GM18858 (cell line): ENCODE data around the gene CMTR1.
"Not testable (repeated sequence)": the region's sequence is repeated elsewhere in the genome, so short reads cannot be mapped to it uniquely, and the experiment has no call there.

Experiments used
- ATAC-seq: cut with Tn5 transposase; IDR thresholded peaks from one replicate; pipeline ENCODE4 v1.9.1; 2021; ENCODE audit not compliant: unreplicated experiment

The CMTR1 gene

DNA sequence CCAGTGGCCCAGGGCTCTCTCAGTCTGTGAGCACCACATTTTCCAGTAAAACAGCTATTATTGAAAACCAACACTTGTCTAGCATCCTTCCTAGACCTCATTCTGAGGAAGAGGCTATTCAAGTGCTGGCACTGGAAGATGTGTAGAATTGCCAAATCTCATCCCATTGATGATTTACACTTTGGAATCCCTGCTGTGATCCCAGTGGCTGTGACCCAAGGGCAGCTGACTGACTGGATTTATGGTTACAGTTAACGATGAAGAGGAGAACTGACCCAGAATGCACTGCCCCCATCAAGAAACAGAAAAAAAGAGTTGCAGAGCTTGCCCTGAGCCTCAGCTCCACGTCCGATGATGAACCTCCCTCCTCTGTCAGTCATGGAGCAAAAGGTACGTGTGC, 2.4 kb downstream of the CMTR1 start:
- ATAC-seq = no peak

DNA sequence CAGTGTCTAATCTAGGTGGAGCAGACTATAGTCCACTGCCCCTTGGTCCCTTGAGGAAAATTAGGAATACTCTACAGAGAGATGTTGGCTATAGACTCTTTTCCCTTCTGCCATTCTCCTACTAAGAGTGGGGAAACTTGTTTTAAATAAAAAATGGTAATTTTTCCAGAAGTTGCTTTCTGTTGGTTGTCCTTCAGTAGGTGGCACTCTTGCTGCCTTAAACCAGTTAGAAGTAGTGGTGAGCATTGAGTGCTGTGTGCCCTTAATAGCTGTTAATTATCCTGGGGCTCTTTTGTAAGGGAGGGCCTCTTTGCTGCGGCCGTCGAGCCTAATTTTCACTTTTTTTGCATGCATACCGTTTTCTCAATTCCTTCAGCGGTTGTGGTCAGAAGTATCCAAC, 2.8 kb downstream of the CMTR1 start:
- ATAC-seq = no peak

DNA sequence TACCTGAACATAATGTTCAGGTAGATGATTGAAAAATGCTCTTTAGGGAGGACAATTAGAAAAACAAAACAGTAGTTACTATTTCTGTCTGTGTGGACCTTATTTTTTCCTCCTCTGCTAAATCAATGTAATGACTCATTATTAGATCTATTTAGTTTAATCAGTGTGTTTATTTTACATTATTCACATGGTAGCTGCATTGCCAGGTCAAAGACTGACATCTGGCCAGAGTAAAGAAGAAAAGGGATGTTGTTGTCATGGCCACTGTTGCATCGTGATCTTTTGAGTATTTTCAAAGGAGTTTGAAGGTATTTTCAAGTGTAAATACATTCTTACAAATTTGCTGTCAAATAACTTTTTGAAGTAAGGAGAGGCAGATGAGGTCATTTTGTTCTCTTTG, 5.9 kb downstream of the CMTR1 start:
- no peak for ATAC-seq

DNA sequence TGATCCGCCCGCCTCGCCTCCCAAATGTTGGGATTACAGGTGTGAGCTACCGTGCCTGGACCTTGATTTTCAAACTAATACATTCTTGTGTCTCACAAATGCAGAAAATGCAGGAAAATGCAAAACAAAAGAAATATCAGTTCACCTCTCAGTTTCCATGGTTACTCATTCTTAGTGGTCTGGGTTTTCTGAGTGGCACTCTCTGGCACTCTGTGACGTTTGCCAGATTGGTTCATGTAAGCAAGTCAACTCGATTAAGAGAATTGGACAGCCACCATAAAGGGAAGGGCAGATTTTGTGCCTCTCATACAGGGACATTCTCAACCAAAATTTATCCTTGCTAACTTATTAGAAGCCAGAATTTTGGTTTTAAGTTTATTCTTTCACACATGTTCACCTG, 8.6 kb downstream of the CMTR1 start:
- no peak for ATAC-seq

DNA sequence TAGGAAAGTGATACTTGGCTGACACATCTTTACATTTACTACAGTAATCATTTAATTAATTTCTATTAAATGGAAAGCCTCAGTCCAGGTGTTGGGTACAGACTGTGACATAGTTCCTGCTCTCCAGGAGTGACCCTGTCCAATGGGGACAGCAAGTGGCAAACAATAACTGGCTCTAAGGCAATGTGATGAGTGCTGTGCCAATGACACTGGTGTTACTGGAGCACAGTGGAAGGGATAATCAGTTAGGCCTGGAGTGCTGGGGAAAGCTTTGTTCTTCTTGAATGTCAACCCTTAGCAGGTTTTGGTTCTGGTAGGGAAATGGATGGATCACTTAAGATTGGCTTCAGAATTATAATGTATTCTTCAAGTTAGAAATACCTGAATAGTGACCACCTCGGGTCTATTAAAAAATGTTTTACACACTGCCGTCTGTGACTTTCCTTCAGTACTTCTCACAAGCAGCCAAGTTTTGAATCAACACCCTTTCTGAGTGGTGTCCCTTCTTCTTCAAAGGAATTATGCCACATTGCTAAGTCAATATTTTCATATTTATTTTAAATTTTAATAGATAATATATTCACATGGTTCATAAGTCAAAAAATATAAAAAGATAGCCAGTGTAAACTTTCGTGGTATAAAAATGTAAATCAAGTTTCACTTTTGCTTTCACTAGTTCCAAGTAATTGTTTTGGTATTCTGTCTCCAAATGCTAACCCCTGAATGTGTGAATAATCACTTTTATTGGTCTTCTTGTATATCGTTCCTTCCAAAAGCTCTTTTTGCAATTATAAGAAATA, 9.6 kb downstream of the CMTR1 start:
- no peak for ATAC-seq

DNA sequence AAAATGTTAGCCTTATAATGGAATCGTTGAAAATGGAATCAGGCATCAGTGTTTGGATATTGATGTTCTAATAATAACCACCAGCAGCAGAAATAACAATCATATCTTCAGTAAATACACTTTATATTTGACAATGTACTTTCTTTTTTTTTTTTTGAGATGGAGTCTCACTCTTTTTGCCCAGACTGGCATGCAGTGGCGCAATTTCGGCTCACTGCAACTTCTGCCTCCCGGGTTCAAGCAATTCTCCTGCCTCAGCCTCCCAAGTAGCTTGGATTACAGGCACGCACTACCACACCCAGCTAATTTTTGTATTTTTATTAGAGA, 10.2 kb downstream of the CMTR1 start:
- not testable (repeated sequence) for ATAC-seq

DNA sequence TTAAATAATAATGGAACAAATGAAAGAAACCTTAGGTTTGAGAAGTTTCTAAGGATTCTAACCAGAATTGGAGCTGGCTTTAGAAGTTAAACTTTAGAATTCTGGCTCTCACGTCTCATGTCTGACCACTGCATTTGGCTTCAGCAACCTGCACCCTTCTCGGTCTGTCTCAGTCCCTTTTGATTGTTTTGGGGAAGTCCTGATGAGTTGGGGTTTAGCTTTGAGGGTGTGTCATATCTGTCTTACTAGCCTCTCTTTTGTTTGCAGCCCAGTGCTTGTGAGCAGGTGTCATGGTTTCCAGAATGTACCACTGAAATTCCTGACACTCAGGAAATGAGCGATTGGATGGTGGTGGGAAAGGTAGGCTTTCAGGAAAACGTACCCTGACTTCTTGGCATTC, 17.0 kb downstream of the CMTR1 start:
- ATAC-seq = no peak

DNA sequence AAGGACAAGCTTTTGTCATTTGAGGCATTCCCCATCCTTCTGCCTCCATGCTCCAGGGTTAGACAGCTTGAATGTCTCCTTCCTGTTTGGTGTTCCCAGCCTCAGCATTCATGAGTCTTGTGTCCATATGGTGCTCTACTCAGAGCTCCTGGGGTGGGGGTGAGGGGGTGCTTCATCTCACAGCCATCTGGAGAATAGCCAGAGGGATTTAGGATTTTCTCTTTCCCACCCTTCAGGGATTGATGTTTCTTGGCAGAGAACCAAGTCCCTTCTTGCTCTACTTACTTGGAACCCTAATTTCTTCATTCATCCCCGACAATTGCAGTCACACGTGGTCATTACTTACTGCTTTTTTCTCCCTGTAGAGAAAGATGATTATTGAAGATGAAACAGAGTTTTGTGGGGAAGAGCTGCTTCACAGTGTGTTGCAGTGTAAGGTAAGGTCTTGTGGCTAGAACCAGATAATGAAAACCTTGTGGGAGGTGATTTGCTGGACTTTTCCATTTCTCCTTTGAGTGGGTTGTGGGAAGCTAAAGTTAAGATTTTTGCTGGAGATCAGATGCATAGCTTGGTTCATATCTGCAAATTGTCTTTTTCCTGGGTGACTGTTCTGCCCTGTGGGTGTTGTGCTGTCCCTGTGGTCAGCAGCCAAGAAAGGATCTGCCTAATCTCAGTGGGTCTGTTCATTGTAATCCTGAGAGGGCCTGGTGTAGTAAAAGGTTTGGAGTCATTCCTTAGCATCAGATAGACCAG, 18.6 kb downstream of the CMTR1 start:
- ATAC-seq = no peak

DNA sequence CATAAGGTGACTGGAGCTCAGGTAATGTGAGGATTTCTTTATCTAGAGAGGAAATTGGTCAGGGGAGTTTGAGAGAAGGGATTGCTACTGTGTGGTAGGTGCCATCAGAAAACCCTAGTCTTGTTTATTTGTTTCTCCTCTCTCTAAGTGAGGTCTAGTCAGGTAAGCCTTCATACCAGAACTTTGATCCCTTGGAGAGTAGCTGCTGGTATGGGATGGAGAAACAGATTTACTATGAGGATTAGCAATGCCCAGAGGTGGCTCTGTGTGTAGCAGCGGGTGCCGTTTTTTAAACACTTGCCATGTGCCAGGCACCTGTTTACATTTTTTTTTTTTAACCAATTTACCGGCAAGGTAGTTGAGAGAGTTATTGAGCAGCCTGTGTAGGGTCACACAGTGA, 19.5 kb downstream of the CMTR1 start:
- ATAC-seq = no peak

DNA sequence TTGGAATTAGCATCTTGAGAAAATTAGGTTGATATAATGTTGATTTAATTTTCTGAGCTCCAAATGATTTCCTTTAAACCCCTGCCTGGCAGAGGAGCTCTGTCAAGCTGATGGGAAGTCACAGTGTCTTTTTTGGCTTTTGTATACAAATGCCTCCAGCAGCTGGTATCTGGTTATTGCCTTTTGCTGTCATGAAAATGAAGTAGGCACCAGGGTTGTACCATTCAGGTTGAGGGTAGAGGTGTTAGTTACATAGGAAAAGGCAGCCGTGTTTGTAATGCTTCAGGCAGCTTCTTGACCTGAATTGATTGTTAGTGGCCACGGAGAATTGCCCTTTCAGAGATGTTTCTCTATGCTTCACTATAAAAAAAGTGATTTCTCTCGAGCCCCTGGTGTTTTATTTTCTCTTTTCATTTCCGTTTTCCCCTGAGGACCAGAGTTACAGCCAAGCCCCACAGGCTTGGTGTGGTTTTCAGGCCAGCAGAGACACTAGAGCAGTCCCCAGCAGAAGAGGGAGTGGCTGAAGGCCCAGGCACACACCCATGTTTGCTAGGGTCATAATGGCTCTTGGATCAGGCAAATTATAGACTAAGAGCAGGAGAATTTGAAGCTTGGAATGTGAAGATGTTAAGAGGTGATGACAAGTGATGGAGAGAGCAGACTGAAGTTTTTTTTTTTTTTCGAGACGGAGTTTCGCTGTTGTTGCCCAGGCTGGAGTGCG, 21.6 kb downstream of the CMTR1 start:
- ATAC-seq = no peak

DNA sequence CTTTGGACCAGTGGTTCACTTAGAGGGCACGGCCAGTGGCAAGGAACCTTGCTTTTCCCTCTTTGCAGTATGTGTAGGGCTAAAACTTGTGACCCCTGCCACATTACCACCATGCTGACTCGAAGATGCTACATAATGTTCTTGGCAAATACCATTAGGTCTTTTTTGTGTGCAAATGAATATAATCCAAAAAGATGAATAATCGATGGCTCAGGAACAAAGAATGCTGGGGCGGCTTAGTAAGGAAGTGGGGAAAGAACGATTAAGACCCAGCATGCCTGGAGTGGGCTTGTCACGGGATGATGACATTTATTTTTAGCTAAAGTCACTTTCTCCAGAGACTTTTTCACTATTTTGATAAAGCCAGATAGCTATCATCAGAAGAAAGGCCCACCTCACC, 23.1 kb downstream of the CMTR1 start:
- no peak for ATAC-seq

DNA sequence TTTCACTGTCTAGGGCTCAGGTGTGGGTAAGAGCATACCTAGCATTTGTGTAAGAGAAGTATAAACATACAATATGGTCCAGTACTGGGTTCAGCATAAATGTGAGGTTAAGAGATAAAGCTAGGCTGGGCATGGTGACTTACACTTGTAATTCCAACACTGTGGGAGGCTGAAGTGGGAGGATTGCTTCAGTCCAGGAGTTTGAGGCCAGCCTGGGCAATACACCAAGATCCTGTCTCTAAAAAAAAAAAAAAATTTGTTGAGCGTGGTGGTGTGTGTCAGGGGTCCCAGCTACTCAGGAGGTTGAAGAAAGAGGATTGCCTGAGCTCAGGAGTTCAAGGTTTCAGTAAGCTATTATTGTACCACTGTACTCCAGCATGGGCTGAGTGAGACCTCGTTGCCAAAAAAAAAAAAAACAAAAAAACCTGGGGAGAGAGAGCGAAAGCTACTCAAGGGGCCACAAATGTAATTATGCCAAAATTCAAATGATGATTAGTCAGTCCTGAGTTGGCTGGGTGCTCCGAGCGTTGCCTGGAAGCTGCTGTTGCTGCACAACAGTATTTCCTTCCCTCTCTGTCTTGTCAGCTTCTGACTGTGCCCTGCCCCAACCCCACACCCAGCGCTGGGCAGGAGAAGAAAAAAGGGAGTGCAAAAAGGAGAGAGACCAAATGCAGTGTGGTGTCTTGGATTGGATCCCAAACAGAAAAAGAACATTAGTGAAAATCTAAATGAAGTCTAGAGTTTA, 24.0 kb downstream of the CMTR1 start:
- ATAC-seq = no peak

DNA sequence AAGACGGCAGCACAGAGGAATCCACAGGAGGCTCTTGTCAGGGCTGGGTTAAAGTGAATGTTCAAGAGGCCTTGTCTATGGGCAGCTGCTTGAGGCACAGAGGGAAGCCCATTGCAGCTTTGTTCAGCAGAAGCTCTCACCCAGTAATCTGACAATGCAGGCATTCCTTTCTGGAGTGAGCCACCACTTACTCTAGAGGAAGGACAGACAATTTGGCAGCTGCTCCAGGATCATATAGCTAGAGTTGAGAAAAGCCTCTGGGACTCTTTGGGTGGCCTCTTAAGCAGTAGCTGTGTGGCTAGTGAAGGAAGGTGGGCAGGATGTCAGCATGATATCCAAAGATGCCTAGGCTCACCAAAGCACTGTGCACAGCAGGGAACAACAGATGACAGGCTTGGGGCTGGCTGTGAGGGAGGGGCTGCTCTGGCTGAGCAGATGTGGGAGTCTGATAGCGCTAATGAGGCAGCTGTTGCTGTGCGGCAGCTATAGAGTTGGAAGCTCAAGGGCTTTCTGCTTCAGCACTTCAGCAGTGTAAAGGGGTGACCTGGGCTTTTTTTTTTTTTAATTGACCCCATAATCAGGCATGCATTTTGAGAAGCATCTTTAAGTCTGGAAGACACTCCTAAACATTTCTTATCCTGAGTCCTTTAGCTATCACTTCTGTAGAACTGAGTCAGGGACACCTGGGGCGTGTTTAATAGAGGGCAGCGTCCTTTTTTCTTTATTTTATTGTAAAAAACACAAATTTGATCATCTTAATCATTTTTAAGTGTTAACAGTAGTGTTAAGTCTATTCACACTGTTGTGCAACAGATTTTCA, 27.2 kb downstream of the CMTR1 start:
- no peak for ATAC-seq

DNA sequence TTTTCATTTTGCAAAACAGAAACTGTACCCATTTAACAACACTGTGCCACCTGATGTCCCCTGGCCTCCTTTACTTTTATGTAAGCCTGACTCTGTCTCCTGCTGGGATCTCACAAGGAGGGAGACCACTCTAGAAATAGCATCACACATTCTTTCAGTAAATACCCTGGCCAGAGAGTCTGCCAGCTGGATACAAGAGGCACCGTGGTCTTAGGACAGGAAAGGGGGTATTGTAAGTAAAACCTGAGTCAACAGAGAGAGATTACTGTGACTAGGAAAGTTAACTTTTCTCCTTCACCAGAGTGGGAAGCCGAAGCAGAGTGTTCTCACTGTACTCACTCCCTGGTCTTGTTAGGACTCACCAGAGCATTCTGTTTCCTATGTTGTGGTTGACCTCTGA, 27.8 kb downstream of the CMTR1 start:
- no peak for ATAC-seq

DNA sequence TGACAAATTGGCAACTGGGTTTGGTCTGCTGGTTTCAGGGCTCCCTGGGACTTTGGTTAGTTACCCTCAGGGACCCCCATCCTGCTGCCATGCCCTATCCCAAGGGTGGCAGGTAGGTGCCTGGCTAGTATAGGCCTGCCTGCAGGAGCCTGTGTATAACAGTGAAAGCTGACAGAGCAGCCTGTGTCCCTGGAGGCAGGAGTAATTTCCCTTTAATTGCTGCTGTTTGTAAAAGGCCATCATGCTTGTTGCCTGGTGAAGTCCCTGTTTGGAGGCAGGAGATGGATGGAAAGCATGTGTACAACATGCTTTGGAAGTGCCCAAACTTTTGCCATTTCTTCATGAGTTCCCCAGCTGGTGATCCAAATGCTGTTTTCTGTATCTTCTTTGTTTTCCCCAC, 30.1 kb downstream of the CMTR1 start:
- ATAC-seq = no peak

DNA sequence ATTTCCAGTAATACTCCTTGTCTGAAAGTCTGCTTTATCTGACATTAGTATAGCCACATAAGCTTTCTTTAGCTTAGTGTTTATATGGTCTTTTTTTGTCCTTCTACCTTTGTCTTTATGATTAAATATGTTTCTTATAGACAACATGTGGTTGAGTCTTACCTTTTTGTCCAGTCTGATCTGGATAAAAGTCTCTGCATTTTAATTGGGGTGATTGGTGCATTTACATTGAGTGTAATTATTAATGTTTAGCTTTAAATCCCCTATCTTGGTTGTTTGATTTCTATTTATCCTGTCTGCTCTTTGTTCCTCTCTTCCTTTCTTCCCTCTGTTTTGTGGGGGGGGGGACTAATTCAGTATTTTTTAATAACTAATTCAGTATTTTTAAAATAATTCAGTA, 34.7 kb downstream of the CMTR1 start:
- ATAC-seq = no peak

DNA sequence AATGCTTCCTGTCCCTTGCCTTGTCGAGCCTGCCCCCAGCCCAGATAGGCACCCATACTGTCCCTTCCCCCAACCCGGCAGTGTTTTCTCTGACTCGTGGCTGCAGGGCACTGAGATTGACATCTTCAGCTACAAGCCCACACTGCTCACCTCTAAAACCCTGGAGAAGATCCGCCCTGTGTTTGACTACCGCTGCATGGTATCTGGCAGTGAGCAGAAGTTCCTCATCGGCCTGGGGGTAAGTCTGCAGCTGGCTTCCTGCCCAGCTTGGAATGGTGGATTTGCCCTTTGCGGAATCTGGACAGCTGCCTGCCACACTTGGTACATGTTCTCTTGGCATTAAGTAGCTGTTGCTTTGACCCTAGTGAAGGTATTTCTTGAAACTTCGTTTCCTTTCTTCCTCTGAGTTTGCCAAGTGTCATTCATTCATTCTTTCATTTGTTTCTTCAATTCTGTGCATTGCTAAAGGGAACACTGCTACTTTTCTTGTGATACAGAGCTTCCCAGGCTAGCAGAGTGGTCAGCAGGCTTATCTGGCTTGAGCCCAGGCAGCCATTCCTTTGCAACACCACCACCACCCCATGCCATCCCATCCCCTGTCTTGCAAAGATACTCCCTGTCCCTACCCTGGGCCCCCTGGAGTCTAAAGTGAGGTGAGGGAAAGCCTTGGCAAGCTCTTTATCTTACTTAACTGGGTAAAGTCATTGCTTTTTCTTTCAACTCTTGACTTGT, 40.5 kb downstream of the CMTR1 start:
- ATAC-seq = no peak

DNA sequence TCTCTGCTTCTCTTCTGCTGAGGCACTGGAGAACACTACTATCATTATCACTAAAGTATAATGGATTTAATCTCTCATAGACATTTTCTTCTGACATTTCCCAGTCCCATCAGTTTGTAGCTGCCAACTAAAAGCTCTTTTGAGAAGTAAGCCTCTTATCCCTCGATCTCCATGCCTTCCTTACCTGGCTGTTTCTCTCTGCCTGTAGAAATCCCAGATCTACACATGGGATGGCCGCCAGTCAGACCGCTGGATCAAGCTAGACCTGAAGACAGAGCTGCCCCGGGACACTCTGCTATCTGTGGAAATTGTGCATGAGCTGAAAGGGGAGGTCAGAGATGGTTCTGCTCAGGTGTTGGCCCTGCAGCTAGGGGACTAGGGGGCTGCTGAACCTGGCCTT, 41.3 kb downstream of the CMTR1 start:
- ATAC-seq = no peak

DNA sequence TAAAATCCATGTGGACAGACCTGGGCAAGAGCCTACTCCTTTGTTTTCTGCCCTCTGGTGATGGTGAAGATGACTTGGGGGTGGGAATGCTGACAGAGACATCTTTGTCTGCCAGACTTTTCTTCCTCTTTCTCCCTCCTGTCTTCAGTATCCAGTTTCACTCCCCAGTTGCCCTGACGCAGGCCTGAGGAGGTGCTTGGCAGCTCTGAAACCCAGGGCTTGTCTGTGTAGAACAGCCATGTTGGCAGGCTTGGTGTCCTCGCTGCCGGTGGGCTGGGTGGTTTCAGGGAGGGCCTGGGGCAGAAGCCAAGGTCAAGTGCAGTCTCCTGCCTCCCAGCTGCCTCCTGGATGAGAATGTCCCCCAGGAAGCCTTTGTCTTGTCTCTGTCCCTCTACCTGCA, 44.2 kb downstream of the CMTR1 start:
- ATAC-seq = no peak
